AG04449 (cell line): Measurements from ENCODE around the gene SIRPD.

Source experiments
- CTCF ChIA-PET: fragments of 350-600 bp; formaldehyde crosslinking; extraction: SDS; loops from one replicate; lab custom pipeline; 2021; ENCODE audit warnings: antibody characterized with exemption; lab: Yijun Ruan, JAX
- POLR2A ChIA-PET: fragments of 400-600, 350-600 bp; formaldehyde crosslinking; extraction: SDS; loops from one replicate; lab custom pipeline; 2020; ENCODE audit warnings: antibody characterized with exemption, inconsistent platforms; lab: Yijun Ruan, JAX
- DNase-seq: peaks from one replicate; pipeline ENCODE4 v3.0.0-alpha.2; 2010; ENCODE audit warnings: low read depth, low spot score
- H3K4me3 ChIP-seq: 2 replicates; pipeline ENCODE4 v1.5.1; 2011; ENCODE audit warnings: low read depth, mild to moderate bottlenecking, control low read depth, low read length
- TF ChIP-seq, protein P1 (sequence below): IDR thresholded peaks from one replicate; pipeline ENCODE4 v1.5.1; 2011; ENCODE audit warnings: mild to moderate bottlenecking, moderate library complexity, low read length, control low read depth, inconsistent platforms; ENCODE audit not compliant: insufficient read depth; ENCODE audit errors: missing control alignments

The SIRPD gene

DNA sequence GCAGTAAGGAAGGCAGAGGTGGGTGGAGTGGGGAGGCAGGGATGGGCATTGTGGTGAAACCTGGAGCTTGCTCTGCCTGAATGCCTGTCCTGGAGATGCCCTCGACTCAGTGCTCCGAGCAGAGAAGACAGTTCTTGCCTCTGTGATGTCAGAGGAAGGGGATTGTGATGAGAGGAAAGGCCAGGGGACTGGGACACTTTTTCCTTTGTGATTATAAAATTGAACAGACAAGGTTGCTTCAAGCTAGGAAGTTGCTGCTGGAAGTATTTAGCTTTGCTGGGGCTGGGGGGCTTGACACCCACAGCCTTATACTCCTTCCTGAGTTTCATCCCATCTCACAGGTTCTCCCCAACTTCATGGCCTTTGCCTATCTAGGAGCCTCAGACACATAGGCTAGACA, at the start of gene SIRPD:
SIRPD (minus strand) TSS at position 101 of the 400 bp plus-strand sequence; CDS start at position 49, 52 bp downstream.
- no peak for DNase-seq
- H3K4me3 ChIP-seq: no peak within 1 kb of the TSS
- TF ChIP-seq, protein P1, sequence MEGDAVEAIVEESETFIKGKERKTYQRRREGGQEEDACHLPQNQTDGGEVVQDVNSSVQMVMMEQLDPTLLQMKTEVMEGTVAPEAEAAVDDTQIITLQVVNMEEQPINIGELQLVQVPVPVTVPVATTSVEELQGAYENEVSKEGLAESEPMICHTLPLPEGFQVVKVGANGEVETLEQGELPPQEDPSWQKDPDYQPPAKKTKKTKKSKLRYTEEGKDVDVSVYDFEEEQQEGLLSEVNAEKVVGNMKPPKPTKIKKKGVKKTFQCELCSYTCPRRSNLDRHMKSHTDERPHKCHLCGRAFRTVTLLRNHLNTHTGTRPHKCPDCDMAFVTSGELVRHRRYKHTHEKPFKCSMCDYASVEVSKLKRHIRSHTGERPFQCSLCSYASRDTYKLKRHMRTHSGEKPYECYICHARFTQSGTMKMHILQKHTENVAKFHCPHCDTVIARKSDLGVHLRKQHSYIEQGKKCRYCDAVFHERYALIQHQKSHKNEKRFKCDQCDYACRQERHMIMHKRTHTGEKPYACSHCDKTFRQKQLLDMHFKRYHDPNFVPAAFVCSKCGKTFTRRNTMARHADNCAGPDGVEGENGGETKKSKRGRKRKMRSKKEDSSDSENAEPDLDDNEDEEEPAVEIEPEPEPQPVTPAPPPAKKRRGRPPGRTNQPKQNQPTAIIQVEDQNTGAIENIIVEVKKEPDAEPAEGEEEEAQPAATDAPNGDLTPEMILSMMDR: no peak
- CTCF ChIA-PET: interaction anchor here (1.6 kb wide), 1 partner anchor 54 kb away, joined by 5 read pairs; no protein-coding TSS in a partner anchor
- POLR2A ChIA-PET: no interaction called here

DNA sequence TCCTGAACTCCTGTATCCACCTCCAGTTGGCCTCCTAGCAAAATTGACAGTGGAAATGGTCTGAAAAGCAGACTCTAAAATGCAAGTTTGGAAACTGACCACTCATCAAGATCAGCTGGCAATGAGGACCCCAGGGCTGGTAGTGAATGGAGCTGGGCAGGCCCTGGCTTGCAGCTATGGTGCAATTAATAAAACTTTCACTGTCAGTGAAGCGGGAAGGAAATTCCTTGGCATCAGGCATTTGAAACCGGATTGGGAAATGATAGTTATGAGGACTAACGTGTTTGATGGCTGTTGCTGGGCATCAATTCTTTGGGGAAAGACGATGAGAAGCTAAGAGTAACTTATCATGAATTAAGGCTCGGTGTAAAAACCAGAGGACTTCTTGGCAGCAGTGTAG, 43.2 kb upstream of the SIRPD start:
- ChIA-PET CTCF (no interaction called here), POLR2A (no interaction called here)
- H3K4me3 ChIP-seq: no peak overlapping the region
- DNase-seq: no peak
- TF ChIP-seq, protein P1: no peak

DNA sequence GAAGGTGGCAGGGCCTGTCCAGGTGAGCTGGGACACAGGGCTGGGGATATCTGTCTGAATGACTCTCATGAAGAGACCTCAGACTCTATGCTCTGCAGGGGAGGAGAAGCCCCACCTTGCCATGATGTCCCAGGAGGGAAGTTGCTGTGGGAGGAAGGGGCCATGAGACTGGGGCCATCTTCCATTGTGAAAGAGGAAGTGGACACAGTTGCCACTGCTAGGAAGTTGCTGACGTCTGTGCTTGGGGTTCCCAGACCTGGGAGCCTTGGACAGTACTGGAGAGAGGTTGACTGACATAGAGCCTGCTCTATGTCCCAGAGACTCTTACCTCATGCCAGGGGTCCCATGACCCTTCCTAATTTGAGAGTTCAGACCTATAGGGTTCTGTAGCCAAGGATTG, 37.8 kb upstream of the SIRPD start:
- TF ChIP-seq, protein P1: no peak
- CTCF ChIA-PET: no interaction called here
- no peak for DNase-seq
- POLR2A ChIA-PET: no interaction called here
- H3K4me3 ChIP-seq: no peak overlapping the region

DNA sequence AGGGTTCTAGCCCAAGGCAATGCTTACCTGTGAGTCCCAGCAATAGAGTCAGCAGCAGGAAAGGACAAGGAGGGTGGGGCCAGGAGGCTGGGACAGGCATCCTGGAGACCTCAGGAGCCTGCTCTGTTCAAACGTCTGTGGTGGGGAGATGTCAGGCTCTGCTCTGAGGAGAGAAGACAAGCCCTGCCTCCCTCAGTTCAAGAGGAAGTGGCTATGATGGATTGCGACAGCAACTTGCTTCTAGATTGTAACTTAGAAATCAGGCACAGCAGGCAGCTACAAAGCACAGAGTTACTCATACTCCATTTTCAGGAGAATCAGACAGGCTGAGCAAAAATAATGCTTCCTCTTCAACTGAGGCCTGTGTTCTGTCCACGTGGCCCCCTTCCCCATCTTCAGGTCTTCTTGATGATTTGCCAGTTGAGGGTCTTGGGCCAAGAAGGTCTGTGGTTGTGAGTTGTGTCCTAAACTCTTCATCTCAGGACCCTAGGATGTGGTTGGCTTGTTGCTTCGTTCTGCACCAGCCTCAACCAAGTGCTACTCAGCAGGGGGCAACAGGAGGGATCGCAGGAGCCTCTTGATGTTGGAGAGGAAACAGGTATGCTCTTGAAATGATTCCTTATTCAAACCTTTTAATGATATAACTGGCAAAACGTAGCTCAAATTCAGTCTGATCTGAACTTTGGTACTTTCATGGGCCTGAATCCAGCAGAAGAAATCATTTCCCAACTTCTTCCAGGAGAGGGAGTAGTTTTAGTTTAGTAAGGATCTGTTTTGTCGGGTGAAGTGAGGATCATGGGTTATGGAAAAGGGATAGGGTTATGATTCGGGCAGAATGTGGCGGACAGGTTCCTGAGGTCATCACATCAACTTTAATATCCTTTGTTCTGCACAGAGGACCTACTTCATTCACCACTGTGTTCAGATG, 31.3 kb upstream of the SIRPD start:
- no peak overlapping the region for H3K4me3 ChIP-seq
- TF ChIP-seq, protein P1: no peak
- no peak for DNase-seq
- POLR2A ChIA-PET: no interaction called here
- CTCF ChIA-PET: no interaction called here

DNA sequence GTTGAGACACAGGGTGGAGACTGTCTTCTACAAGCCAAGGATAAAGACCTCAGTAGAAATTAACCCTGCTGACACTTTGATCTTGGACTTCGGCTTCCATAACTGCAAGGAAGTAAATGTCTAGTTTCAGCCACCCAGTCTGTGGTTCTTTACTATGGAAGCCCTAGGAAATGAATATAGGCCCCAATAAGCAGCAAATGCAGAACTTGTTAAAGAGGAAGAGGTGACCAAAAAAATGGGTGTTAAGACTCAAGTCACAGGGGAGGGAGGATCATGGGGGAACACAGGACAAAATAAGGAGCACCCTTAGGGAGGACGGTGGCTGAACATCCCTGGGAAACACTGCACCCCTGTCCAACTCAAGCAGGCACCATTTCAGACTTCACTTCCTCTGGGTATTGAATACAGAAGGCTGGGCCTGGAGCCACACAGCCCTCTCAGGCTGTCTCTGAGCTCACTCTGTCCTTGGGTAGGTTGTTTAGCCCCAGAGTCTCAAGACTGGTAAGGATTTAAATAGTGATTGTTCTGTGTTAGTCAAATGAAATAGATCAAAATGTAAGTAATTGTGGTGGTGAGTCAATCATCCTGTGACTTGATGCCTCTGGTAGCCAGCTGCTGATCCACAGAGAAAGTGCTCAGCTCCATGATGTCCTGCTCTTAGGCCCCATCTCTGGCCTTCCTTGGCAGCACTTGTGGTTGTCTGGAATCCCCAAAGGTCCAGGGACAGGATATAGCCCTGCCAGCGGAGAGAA, 30.5 kb upstream of the SIRPD start:
- CTCF ChIA-PET: no interaction called here
- H3K4me3 ChIP-seq: no peak overlapping the region
- no peak for DNase-seq
- POLR2A ChIA-PET: no interaction called here
- TF ChIP-seq, protein P1: no peak

DNA sequence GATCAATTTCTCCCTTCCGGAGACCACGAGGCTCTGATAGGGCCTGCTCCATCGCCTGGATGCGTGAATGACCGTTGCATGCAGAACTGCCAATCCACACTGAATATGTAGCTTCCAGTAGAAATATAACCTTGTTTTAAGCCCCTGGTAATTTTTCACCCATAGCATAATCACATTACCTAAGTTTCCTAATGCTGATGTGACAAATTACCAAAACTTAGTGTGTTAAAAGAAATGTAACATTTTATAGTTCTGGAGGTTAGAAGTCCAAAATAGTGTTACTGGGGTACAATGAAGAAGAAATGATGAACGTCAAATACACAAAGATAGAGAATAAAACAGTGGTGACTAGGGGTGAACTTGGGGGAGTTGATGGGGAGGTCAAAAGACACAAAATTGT, 22.0 kb upstream of the SIRPD start:
- no peak overlapping the region for H3K4me3 ChIP-seq
- DNase-seq: no peak
- ChIA-PET CTCF (no interaction called here), POLR2A (no interaction called here)
- TF ChIP-seq, protein P1: no peak
